GM19438 (cell line): ENCODE data around the gene GALNT12.
A peak's percentile ranks its signal among the peaks of the same experiment; 100 is the strongest.

ENCODE experiments used
- ATAC-seq: cut with Tn5 transposase; IDR thresholded peaks from one replicate; pipeline ENCODE4 v1.9.1; 2021; ENCODE audit warnings: low read depth; ENCODE audit not compliant: unreplicated experiment

GALNT12 gene

GRCh38 chr9:98781588-98782383 lies 25.7 kb upstream of the GALNT12 start:
- ATAC-seq: no peak

- ATAC-seq: no peak
Measured at GRCh38 chr9:98783518-98784226, 23.8 kb upstream of the GALNT12 start.

- no peak for ATAC-seq
Measured at GRCh38 chr9:98784831-98785806, 22.4 kb upstream of the GALNT12 start.

GRCh38 chr9:98786750-98787510 lies 20.5 kb upstream of the GALNT12 start:
- no peak for ATAC-seq

GRCh38 chr9:98787766-98788335 lies 19.6 kb upstream of the GALNT12 start:
- ATAC-seq: no peak

GRCh38 chr9:98789483-98790133 lies 17.9 kb upstream of the GALNT12 start:
- ATAC-seq: no peak

- ATAC-seq: no peak
Measured at GRCh38 chr9:98790134-98790841, 17.2 kb upstream of the GALNT12 start.

- ATAC-seq: no peak
Measured at GRCh38 chr9:98790842-98791607, 16.4 kb upstream of the GALNT12 start.

GRCh38 chr9:98791608-98792490 lies 15.6 kb upstream of the GALNT12 start:
- no peak for ATAC-seq

GRCh38 chr9:98793031-98793430 lies 14.4 kb upstream of the GALNT12 start:
- ATAC-seq: no peak

- ATAC-seq: no peak
Measured at GRCh38 chr9:98794802-98795201, 12.7 kb upstream of the GALNT12 start.

- no peak for ATAC-seq
Measured at GRCh38 chr9:98795295-98795955, 12.0 kb upstream of the GALNT12 start.

- peak; percentile 45 for ATAC-seq
Measured at GRCh38 chr9:98795970-98796363, 11.5 kb upstream of the GALNT12 start.

GRCh38 chr9:98796364-98797101 lies 10.9 kb upstream of the GALNT12 start, which contains the start of gene ANKS6:
TSS of gene ANKS6 (minus strand) at chr9:98796555. CDS start at chr9:98796491, 64 bp downstream.
- peak; percentile 78 for ATAC-seq

- ATAC-seq: no peak
Measured at GRCh38 chr9:98797491-98797890, 10.0 kb upstream of the GALNT12 start.

- no peak for ATAC-seq
Measured at GRCh38 chr9:98798254-98798653, 9.2 kb upstream of the GALNT12 start.
